HepG2 (cell line): ENCODE results near the gene COPS7A. TPM values are rescaled to one million over a fixed set of nuclear protein-coding genes. Genes with fewer than 3 reads are reported as not detected.

Experiments used
- ATAC-seq: fragments of 200-7000 bp; cut with Tn5 transposase; 3 replicates; pipeline ENCODE4 v1.9.1; 2020; ENCODE audit warnings: mild to moderate bottlenecking, moderate library complexity
- BruUV-seq: library from RNA; stranded (reverse); fragments of 400-500 nt; replicated peaks from 2 replicates; lab custom pipeline; 2021; lab: Mats Ljungman, UMichigan
- CTCF ChIA-PET: fragments of 300-600 bp; formaldehyde crosslinking; extraction: SDS; loops from one replicate; lab custom pipeline; 2021; ENCODE audit warnings: low total read pairs, inconsistent platforms, low intra/inter-chr PET ratio; lab: Yijun Ruan, JAX
- POLR2A ChIA-PET: fragments of 350-600 bp; sonication (Branson Sonifier 250); formaldehyde crosslinking; loops from one replicate; lab custom pipeline; 2020; ENCODE audit warnings: antibody characterized with exemption, inconsistent platforms; lab: Yijun Ruan, JAX
- DNase-seq: peaks from one replicate; pipeline ENCODE4 v3.0.0-alpha.2; 2015; ENCODE audit warnings: low spot score
- FAIRE-seq: peaks from 3 replicates; lab custom pipeline; 2011; peaks lifted over from hg19 to GRCh38; lab: Jason Lieb, UNC
- H2AFZ ChIP-seq: one replicate; pipeline ENCODE4 v1.6.1; 2011; ENCODE audit warnings: low read length, inconsistent platforms
- H3K27ac ChIP-seq: fragments of 300-600 bp; 3 replicates; pipeline ENCODE4 v1.8.0; 2011; ENCODE audit warnings: mixed run types, mild to moderate bottlenecking, mixed read lengths, low read length, inconsistent platforms; ENCODE audit not compliant: insufficient read depth; ENCODE audit errors: extremely low read length
- H3K27me3 ChIP-seq, 2 experiments: fragments of 200-600 bp in 1 of 2; 2 replicates in 1 of 2; 3 replicates in 1 of 2; pipeline versions ENCODE4 v1.6.0 to v1.8.0; 2011; ENCODE audit warnings: low read length in 2 of 2, mild to moderate bottlenecking in 2 of 2, moderate library complexity in 2 of 2, inconsistent platforms in 1 of 2; ENCODE audit not compliant: insufficient read depth in 2 of 2, control insufficient read depth in 1 of 2
- H3K36me3 ChIP-seq, 2 experiments: fragments of 200-600 bp in 1 of 2; replicated peaks in 1 of 2; 2 replicates in 1 of 2; 3 replicates in 1 of 2; pipeline versions ENCODE4 v1.5.1 to v1.8.0; 2011; ENCODE audit warnings: low read length in 2 of 2, inconsistent platforms in 1 of 2; ENCODE audit not compliant: insufficient read depth in 2 of 2, control insufficient read depth in 1 of 2
- H3K4me1 ChIP-seq: 2 replicates; pipeline ENCODE4 v1.5.1; 2012; ENCODE audit warnings: low read length, inconsistent platforms; ENCODE audit not compliant: insufficient read depth
- H3K4me2 ChIP-seq: 2 replicates; pipeline ENCODE4 v1.6.0; 2011; ENCODE audit warnings: low read depth, low read length, inconsistent platforms
- H3K4me3 ChIP-seq, 3 experiments: fragments of 200-600 bp in 1 of 3; sonication (generic), shearing (Covaris generic) in 1 of 3; replicated peaks in 1 of 3; 2 replicates each; pipeline ENCODE4 v1.5.1; 2011 to 2016; ENCODE audit warnings: low read length in 3 of 3, inconsistent platforms in 2 of 3, low read depth in 2 of 3, mild to moderate bottlenecking in 2 of 3, control low read depth in 1 of 3, mixed read lengths in 1 of 3; ENCODE audit not compliant: insufficient read depth in 1 of 3
- H3K79me2 ChIP-seq: one replicate; pipeline ENCODE4 v1.6.1; 2011; ENCODE audit warnings: low read length, inconsistent platforms; ENCODE audit not compliant: insufficient read depth
- H3K9ac ChIP-seq: 2 replicates; pipeline ENCODE4 v1.6.0; 2011; ENCODE audit warnings: mild to moderate bottlenecking, low read depth, low read length, inconsistent platforms; ENCODE audit not compliant: insufficient read depth
- H3K9me3 ChIP-seq: 2 replicates; pipeline ENCODE4 v1.5.1; 2012; ENCODE audit warnings: mild to moderate bottlenecking, low read length
- H4K20me1 ChIP-seq: 2 replicates; pipeline ENCODE4 v1.6.0; 2011; ENCODE audit warnings: inconsistent platforms, mild to moderate bottlenecking, low read length, moderate library complexity; ENCODE audit not compliant: insufficient read depth
- ARID2 ChIP-seq: sonication (generic); formaldehyde crosslinking; IDR thresholded peaks from 2 replicates; pipeline ENCODE4 v1.8.1; 2022; ENCODE audit warnings: mild to moderate bottlenecking, missing genetic modification reagents, borderline replicate concordance
- CCDC6 ChIP-seq: sonication (generic); formaldehyde crosslinking; IDR thresholded peaks from 2 replicates; pipeline ENCODE4 v1.8.1; 2022; ENCODE audit warnings: mild to moderate bottlenecking, missing genetic modification reagents, moderate library complexity
- CSRNP1 ChIP-seq: sonication (generic); formaldehyde crosslinking; IDR thresholded peaks from 2 replicates; pipeline ENCODE4 v1.8.1; 2023; ENCODE audit warnings: mild to moderate bottlenecking, missing genetic modification reagents
- GMEB2 ChIP-seq: IDR thresholded peaks from 2 replicates; pipeline ENCODE4 v1.6.1; 2016; ENCODE audit warnings: missing biosample characterization, missing genetic modification reagents, low read depth
- JARID2 ChIP-seq: sonication (generic); formaldehyde crosslinking; IDR thresholded peaks from 2 replicates; pipeline ENCODE4 v1.8.1; 2023; ENCODE audit warnings: missing genetic modification reagents, inconsistent platforms; ENCODE audit not compliant: insufficient replicate concordance
- MTF2 ChIP-seq: sonication (generic); formaldehyde crosslinking; IDR thresholded peaks from 2 replicates; pipeline ENCODE4 v1.5.0; 2020; ENCODE audit warnings: missing genetic modification reagents, borderline replicate concordance
- NKX3-1 ChIP-seq: sonication (generic); formaldehyde crosslinking; IDR thresholded peaks from 2 replicates; pipeline ENCODE4 v1.5.0; 2020; ENCODE audit warnings: missing genetic modification reagents
- NONO ChIP-seq, 2 experiments: fragments of 450-650 bp in 1 of 2; sonication (generic) in 1 of 2; formaldehyde crosslinking in 1 of 2; IDR thresholded peaks in 1 of 2; conservative IDR thresholded peaks in 1 of 2; 2 replicates each; pipeline versions ENCODE4 v1.6.1 to v1.8.0; 2017 to 2022; ENCODE audit warnings: mild to moderate bottlenecking in 1 of 2, missing genetic modification reagents in 1 of 2, moderate library complexity in 1 of 2
- PHF20 ChIP-seq: sonication (generic); formaldehyde crosslinking; IDR thresholded peaks from 2 replicates; pipeline ENCODE4 v1.5.0; 2020; ENCODE audit warnings: mild to moderate bottlenecking, missing genetic modification reagents
- PHF21A ChIP-seq: sonication (generic); formaldehyde crosslinking; IDR thresholded peaks from 2 replicates; pipeline ENCODE4 v1.5.0; 2020; ENCODE audit warnings: mild to moderate bottlenecking, missing genetic modification reagents
- ZFP1 ChIP-seq: IDR thresholded peaks from 2 replicates; pipeline ENCODE4 v1.6.1; 2016
- ZNF335 ChIP-seq: sonication (generic); formaldehyde crosslinking; IDR thresholded peaks from 2 replicates; pipeline ENCODE4 v1.4.0; 2020; ENCODE audit warnings: missing genetic modification reagents
- ZNF430 ChIP-seq: sonication (generic); formaldehyde crosslinking; IDR thresholded peaks from 2 replicates; pipeline ENCODE4 v1.9.0; 2021; ENCODE audit warnings: mild to moderate bottlenecking, missing genetic modification reagents
- ZNF431 ChIP-seq: sonication (generic); formaldehyde crosslinking; IDR thresholded peaks from 2 replicates; pipeline ENCODE4 v1.9.0; 2022; ENCODE audit warnings: missing genetic modification reagents, low read depth, mild to moderate bottlenecking, borderline replicate concordance
- ZNF563 ChIP-seq: sonication (generic); formaldehyde crosslinking; IDR thresholded peaks from 2 replicates; pipeline ENCODE4 v1.8.0; 2022; ENCODE audit warnings: mild to moderate bottlenecking, moderate library complexity, missing genetic modification reagents
- ZNF784 ChIP-seq: sonication (generic); formaldehyde crosslinking; IDR thresholded peaks from 2 replicates; pipeline ENCODE4 v1.5.1; 2020; ENCODE audit warnings: missing genetic modification reagents, mild to moderate bottlenecking, borderline replicate concordance
- ZNF792 ChIP-seq: IDR thresholded peaks from 2 replicates; pipeline ENCODE4 v1.6.1; 2016
- WGBS: methylation state at CpG from one replicate; pipeline ENCODE4 v1.1.6; 2017; ENCODE audit warnings: low lambda C conversion rate; 5-methylcytosine and 5-hydroxymethylcytosine counted together
- in situ Hi-C: cut with HindIII; loops from 2 replicates; pipeline ENCODE4 v1.10.0; 2017; ENCODE audit warnings: low pct_unique_long_range_greater_than_20kb; ENCODE audit not compliant: extremely low pct_ligation_motif_present
- intact Hi-C: fragments of 100-400 bp; cut with micrococcal nuclease; formaldehyde crosslinking; loops from one replicate; pipeline ENCODE4 v1.10.0; 2022; ENCODE audit not compliant: unreplicated experiment
- polyA plus RNA-seq, 8 experiments: library from polyadenylated mRNA; depleted of rRNA in 3 of 8; stranded (reverse) in 7 of 8; unstranded in 1 of 8; fragments of >200 nt; fragmentation: Illumina TruSeq in 4 of 8; extraction: Trizol in 4 of 8; gene quantifications; 2 replicates each; pipeline versions ENCODE4 v1.2.1 to v1.2.3, GENCODE V29; 2011 to 2016; ENCODE audit warnings: low read depth in 4 of 8, missing spikeins in 1 of 8, mixed read lengths in 1 of 8; ENCODE audit not compliant: insufficient read depth in 1 of 8
- total RNA-seq, 5 experiments: library from RNA; depleted of rRNA; stranded (reverse); fragments of >200 nt; fragmentation: Illumina TruSeq; extraction: Trizol; gene quantifications; 2 replicates each; pipeline ENCODE4 v1.2.3, GENCODE V29; 2016; ENCODE audit warnings: low read depth in 1 of 5

Gene COPS7A
- total and polyA plus RNA-seq, 2 of the 13 experiments (the other 11 are each of a cell fraction or from before 2014, with no cell fraction given), result 40.0 to 73.6 TPM

- peak; percentile 85; the same call in 1 of the 2 replicates for TF ChIP-seq MTF2 (CRISPR knock-in tag)
- TF ChIP-seq JARID2, result no peak
- TF ChIP-seq, all 625 proteins: peak for 65
Observed at GRCh38 chr12:6688543-6688998, 35.3 kb upstream of the COPS7A start (continued).

- Histone ChIP-seq H2AFZ (peak within 1 kb of the TSS; percentile 60), H3K9me3 (no peaks in the 10 kb centered on the region), H3K4me1 (peaks cover 51% of the 10 kb centered on the region), H3K27me3 (peaks cover 0 to 3% of the 10 kb centered on the region in 2 experiments; a peak in 3 of 5 replicates), H3K36me3 (peaks cover 0 to 3% of the 10 kb centered on the region in 2 experiments; a peak in 2 of 5 replicates), H3K79me2 (peaks cover 46% of the 10 kb centered on the region), H4K20me1 (peaks cover 7% of the 10 kb centered on the region), H3K4me3 (peak within 1 kb of the TSS; percentile 88 to 99 (median 89)), H3K27ac (peak within 1 kb of the TSS; percentile 98), H3K4me2 (peak within 1 kb of the TSS; percentile 95), H3K9ac (peak within 1 kb of the TSS; percentile 98)
- peak; percentile 88 for ATAC-seq
- WGBS, result under 1% methylated on average over 57 of the region's 72 CpGs
- POLR2A ChIA-PET, result interaction anchor here (0.5 to 2.1 kb wide), 43 partner anchors 9 to 379 kb away, joined by 3 to 111 read pairs (median 5); partner anchors contain the start of genes C12orf57, CDCA3, COPS7A and GAPDH
- peak; percentile 98 for FAIRE-seq
- peak; percentile 99 for DNase-seq
- in situ Hi-C loops (no loop called here), intact Hi-C loops (loop anchor here (1.0 to 5.0 kb wide), 5 partner anchors 26 to 132 kb away; partner anchors contain the start of genes COPS7A, IFFO1, ING4 and MLF2)
- CTCF ChIA-PET, result no interaction called here
- no TSS peak for BruUV-seq
- TF ChIP-seq ZNF430 (peak; percentile 33; the same call in 1 of the 2 replicates), GMEB2 (peak; percentile 57; the same call in 1 of the 2 replicates), ARID2 (peak; percentile 68; the same call in 1 of the 2 replicates), ZNF792 (0 out of 2 replicates have a peak, but pooled peaks have one; percentile 21), ZNF563 (CRISPR knock-in tag) (no peak), ZFP1 (CRISPR knock-in tag) (no peak), PHF21A (CRISPR knock-in tag) (peak; percentile 33; the same call in 1 of the 2 replicates), CSRNP1 (peak; percentile 54; the same call in 1 of the 2 replicates), PHF20 (peak; percentile 96), CCDC6 (CRISPR knock-in tag) (peak; percentile 88; the same call in 1 of the 2 replicates), NKX3-1 (CRISPR knock-in tag) (no peak), ZNF335 (CRISPR knock-in tag) (0 out of 2 replicates have a peak, but pooled peaks have one; percentile 30), ZNF784 (CRISPR knock-in tag) (peak; percentile 75; the same call in 1 of the 2 replicates), ZNF431 (peak; percentile 20; the same call in 1 of the 2 replicates), NONO (IDR thresholded peaks at IDR 0.05) (no peak), NONO (CRISPR knock-in tag; conservative IDR thresholded peaks at IDR 0.05) (peak; percentile 77)
Observed at GRCh38 chr12:6688999-6689882, 34.6 kb upstream of the COPS7A start, which contains the start of gene ZNF384. TSS of gene ZNF384 (minus strand) at chr12:6689375. CDS start at chr12:6679520, 9,855 bp downstream.
